ENCODE data around the gene DACH1. TPM values are rescaled to one million over a fixed set of nuclear protein-coding genes. Genes with fewer than 3 reads are reported as not detected.

DACH1 gene
- total RNA-seq, 1 experiment from 2014 or later = 0.02 TPM

DNA sequence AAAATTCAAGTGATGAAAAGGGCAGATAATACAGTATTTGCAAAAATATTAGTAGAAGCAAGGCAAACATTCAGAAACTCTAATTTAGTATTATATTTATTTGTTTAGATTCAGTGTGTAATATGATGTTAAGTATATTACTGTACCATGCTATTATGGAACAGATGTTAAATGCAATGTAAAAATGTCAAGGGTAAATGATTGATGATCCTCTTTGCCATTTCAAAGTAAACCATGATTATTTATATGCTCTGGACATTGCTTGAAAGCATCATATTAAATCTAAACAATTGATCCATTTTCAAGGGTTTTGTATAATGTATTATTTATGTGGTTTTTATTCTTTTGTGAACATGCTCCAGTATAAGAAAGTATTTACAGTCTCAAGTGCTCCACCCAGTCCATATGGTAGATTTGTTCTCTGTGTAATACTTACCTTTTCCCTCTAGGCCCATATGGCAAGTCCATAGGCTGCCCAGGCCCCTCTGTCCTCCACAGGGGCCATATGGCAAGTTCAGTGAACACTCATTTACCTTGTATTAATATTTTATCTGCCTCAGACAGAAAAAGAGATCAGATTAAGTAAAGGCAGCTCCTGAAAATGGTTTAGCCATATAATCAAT lies 353.5 kb downstream of the DACH1 start:
- no peak for DNase-seq (ENCODE audit: extremely low read depth, low read depth)

DNA sequence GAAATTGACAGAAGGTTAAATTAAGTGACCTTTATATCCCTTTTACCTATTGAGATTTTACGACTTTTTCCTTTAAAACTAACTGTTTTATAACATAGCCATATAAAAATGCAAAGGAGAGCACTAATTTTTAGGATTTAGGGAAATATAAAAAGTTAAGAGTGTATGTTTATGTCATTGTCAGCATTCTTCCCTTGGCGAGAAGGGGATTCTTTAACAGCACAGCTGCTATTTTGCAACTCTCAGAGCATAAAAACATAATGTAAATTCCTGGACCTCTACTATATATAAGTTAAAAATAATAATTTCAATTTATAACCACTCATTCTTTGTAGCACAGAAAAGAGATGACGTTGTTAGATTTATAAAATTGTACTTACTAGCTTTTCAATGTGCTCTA lies 363.2 kb downstream of the DACH1 start:
- no peak for DNase-seq (ENCODE audit: extremely low read depth, low read depth)

DNA sequence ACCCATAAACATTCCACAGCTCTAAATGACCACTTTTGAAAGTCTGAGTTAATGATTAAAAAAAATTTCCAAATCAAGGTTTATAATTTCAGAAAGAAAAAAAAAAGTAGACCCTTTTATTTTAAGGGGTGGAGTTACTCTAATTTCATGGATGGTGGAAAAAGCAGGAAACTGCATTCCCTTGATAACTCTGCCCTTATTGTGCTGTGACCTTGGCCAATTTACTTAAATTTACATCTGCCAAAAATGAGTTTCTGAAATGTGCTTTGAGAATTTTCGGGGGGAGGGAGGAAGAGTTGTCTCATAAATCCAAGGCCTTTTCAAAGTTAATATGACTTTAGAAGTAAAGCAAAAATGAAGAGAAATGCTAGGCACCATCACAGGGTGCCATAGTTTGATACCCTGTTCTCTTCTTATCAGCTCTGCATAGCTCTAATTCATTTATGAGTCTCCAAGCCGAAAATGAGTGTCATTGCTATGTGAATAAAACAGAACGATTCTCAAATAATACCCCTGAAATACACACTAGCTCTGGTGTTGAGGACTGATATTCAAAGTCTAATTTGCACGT lies 367.0 kb downstream of the DACH1 start:
- DNase-seq (ENCODE audit: extremely low read depth, low read depth) = no peak

DNA sequence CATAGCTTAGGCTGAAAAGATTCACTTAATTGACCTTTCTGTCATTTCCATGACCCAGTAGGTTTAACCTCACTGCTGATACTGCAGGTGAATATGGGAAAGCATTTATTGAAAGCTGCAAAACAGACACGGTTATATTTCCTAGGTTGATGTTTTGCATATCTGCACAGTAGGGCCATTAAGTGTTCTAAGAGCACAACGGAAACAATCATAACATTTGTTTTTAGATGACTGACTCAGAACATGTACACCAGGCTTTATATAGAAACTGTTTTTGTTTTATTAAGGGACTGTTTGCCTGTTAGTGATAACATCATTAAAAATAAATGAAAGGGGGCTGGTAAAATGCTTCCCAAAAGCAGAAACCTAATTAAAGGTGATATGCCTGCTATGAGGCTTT lies 367.8 kb downstream of the DACH1 start:
- no peak for DNase-seq (ENCODE audit: extremely low read depth, low read depth)

DNA sequence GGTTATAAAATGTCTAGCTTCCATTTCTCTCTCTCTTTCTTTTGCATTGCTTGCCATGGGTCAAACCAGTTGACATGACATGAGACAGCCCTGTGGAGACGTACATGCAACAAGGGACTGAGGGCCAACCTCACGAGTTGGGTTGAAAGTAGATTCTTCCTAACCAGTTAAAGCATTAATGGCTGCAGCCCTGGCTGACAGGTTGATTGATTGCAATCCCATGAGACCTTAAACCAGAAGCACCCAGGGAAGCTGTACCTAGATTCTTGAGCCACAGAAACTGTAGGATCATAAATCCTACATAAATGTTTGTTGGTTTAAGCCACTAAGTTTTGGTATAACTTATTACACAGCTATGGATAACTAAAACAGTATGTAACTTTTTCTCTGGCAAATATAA lies 373.8 kb downstream of the DACH1 start:
- DNase-seq (ENCODE audit: extremely low read depth, low read depth) = no peak

DNA sequence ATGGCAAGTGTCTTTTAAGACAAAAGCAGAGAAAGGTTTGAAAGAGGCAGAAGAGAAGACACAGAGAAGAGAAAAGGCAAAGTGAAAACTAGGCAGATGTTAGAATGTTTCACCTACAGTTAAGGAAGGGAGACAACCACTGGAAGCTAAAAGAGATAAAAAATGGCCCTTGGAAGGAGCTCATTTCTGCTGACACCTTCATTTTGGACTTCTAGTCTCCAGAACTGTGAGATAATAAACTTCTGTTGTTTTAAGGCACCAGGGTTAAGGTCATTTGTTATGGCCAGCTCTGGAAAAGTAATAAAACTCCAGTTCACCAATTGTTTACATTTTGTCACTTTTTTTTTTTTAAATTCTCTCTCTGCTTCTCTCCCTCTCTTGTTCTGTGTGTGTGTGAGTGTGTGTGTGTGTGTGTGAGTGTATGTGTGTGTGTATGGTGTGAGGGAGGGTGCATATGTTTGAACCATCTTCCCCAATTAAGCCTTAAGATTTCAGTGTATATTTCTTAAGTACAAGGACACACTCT lies 374.6 kb downstream of the DACH1 start:
- DNase-seq (ENCODE audit: extremely low read depth, low read depth) = no peak

DNA sequence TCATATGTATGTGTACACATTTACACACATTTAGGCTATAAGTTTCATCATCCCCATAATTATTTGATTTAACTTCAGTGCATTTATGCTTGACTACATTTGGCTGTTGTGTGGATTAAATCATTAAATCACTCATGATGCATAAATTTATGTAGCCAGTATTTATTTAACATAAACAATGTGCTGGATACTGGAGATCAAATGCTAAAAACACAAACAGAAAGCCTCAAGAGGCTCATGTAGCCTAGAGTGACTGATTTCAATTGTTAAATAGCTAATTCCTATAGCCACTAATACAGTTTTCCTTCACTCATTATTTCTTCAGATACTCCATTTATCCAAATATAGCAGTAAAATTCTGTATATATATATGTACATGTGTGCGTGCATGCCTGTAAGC lies 376.0 kb downstream of the DACH1 start:
- DNase-seq (ENCODE audit: extremely low read depth, low read depth) = no peak

DNA sequence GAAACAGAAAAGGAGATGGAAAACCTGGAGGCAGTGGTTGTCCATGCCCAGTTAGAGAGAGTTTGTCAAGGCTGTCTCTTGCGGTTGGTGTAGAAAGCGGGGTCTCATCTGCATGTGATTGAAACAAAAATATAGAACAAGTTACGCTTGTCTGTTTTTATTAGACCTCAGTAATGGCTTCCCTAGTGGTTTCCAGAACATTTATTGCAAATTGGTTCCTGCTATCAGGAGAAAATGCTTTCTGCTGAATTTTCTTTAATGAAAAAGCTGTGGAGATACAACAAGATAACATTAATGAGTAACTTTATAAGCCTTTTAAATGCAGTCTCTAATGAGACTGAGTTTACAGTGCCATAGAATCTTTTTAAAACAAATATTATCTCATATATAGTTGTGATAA lies 378.0 kb downstream of the DACH1 start:
- no peak for DNase-seq (ENCODE audit: extremely low read depth, low read depth)

DNA sequence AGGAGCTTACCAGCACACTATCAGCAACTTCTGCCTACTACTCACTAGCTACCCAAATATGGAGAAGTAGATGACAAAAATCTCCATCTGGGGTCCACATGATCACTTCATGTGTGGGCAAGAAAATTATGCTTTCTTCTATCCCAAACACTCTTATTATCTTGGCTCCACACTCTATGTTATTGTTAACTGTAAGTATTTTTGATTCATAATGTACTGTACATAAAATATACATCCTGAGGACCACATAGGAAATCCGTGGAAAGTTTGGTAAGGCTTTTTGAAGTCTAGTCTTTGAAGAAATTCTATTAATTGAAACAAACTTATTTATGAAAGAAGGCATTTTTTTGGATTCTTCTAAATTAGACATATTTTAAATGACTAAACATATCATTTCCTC lies 378.8 kb downstream of the DACH1 start:
- DNase-seq (ENCODE audit: extremely low read depth, low read depth) = no peak

DNA sequence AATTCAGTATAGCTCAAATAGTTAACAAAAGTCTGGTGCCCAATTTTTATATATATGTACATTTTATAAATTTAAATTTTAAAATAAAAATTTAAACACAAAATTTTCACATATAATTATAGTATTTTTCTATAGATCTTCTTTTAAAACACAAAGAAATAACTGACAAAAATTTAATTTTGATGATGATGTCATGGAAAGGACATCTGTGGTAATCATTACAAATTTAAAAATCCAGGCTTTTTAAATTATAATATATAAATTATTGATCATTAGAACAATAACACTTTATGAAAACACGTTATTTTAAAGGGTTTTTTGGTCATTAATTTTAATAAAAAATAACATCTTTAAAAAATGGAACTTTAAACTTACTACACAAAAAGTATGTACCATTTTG lies 381.1 kb downstream of the DACH1 start:
- DNase-seq (ENCODE audit: extremely low read depth, low read depth) = no peak

DNA sequence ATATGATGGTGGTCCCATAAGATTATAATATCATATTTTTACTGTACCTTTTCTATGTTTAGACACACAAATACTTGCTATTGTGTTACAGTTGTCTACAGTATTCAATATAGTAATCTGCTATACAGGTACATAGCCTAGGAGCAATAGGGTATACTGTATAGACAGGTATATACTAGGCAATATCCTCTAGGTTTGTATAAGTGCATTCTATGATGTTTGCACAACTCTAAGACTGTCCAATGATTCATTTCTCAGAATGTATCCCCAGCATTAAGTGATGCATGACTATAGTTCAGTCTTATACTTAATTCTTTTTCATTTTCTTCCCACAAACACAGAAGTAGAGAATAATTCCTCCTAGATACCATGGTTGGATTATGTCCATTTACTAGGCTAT lies 383.3 kb downstream of the DACH1 start:
- no peak for DNase-seq (ENCODE audit: extremely low read depth, low read depth)

DNA sequence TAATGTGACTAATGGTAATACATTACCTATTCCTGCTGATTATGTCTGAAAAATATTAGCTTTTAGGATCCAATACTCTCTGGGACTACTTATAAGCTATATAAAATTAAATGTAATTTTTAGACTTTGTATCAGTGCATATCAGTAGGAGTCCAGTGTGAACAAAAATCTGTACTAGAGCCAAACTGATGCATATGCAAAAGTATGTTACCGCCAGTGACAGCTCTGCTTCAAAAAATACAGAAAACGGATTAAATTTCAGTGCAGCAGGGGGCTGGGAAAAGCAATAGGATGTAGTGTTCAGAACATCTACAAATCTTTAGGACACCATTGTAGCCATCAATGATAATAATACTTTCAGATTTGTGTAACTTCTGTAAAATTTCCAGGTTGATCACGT lies 385.5 kb downstream of the DACH1 start:
- DNase-seq (ENCODE audit: extremely low read depth, low read depth) = no peak

DNA sequence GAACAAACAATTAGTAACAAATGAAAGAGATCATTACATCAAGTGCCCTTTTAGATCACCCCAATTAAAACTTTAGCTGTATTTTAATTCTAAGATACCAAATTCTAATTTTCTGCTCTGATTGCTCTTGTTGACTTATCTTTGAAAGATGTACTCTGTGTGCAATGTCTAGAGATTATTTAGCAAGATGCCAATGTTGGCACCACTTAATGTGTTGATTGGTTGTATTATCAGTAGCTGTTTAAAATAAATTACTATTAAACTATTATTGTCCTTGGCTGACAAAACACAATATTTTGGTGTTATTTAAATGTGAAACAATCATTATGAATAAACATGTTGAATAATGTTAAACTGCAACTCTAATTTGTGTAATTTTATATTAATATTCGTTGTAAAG lies 386.0 kb downstream of the DACH1 start:
- DNase-seq (ENCODE audit: extremely low read depth, low read depth) = no peak

DNA sequence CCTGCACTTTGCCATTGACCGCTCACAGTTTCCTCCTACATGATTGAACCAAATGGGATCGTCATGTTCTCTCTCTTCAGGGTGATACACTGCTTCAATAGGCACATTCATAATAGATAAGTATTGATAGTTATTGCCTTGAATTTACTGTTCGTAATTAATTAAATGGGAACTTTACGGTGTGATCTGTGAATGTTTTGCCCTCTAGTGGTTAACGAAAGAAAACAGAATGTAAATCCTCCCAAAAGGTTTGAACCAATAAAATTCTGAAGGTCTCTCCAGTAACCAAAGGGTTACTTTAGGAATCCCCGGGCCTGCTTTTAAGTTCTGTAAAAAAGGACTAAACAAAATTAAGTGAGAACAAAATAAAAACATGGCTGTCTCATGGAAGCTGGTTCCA lies 389.3 kb downstream of the DACH1 start:
- DNase-seq (ENCODE audit: extremely low read depth, low read depth) = no peak

DNA sequence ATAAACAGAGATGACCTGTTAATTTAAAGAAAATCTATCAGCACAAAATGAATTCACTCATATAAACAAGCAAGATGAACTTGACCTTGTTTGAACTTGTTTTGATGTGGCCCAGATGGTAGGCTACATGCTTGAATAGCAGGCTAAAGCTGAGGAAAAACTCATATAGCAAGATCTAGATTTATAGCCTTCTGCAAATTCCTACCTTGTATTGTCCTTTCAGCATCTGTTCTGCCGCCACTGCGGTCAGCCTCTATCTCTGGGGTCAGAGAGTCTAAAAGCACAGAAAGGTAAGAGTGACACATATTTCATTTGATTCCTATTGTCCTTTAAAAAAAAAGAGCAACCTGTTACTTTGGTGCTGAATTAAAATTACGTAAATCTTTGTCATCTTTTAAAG lies 392.1 kb downstream of the DACH1 start:
- no peak for DNase-seq (ENCODE audit: extremely low read depth, low read depth)

DNA sequence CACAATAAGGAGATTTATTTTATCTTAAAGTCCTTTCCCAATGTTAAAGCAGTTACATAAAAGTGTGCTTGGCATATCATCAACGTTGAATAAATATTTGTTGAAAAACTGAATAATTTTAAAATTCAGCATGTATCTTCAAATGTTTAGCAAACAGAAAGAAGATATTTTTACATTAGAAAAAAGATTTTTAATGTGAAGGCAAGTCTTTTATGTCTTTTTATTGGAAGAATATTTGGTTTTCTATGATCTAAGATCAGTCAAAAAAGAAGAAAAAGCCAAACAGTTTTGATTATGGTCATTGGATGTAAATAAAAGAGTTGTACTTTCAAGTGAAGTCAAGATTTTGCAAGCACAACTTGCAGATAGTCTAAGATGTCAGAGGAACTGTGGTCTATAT lies 397.4 kb downstream of the DACH1 start:
- DNase-seq (ENCODE audit: extremely low read depth, low read depth) = no peak

DNA sequence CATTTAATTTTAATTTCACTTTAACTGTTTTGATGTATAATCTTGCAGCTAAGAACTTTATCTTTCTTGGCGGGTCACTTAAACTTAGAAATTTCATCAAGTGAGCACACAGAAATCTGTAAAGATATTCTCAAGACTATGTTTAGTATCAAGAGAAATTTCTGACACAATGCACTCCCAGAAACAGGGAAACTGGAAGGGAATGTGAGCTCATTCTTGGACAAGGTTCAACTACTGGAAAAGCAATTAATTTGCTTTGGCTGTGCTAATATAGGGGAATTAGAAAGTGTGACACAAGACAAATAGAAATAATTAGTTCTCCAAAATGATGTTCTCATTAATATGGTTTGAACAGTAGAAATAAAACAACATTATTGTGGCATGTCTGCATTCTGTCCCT lies 402.3 kb downstream of the DACH1 start:
- no peak for DNase-seq (ENCODE audit: extremely low read depth, low read depth)

DNA sequence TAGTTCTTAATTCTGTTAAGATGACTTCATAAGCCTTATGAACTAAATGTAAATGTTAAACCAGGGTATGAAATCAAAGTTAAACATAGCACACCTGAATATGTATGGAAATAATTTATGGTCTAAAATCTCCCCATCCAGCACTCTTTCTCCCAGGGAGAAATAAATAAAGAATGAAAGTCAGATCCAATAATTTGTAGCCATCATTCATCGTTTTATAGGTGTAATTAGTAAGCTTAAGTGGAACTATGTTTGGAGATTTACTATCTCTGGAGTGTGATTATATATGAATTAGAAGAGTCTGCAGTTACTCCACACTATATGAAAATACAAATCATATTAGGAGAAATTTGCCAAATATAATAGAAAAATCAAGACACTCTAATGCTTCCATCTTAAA lies 405.1 kb downstream of the DACH1 start:
- DNase-seq (ENCODE audit: extremely low read depth, low read depth) = no peak

DNA sequence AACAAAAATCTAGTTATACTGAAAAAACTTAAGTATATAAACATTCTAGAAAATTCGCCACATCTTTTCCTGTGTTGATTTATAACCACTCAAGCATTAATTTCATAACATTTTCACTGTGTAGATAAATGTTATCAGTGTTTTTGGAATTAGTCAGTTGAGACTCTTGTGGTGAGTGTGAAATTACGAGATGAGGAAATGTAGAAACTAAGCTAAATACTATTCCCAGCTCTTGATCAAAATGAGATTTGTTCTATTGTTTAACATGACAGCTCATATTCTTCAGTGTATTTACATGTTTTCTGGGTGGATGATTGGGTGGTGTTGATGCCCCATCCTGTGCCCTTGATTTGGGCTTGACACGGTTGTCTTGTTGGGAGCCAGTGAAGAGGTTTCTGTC lies 406.8 kb downstream of the DACH1 start:
- no peak for DNase-seq (ENCODE audit: extremely low read depth, low read depth)

DNA sequence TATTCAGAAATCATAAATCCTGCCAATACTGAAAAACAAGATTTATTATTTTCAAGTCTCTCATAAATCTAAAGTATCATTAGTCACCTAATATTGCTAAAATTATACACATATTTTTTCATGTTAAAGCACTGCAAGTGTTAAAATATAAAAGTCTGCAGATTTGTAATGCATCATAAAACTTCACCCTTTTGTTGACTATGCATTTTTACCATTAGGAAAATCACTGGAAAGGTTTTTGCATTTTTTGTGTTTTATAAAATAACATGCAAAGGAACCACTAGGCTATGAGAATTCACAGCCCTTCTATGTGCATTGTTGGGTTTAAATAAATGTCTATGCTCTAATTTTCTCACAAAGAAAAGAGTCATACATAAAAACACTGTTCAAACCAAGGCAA lies 407.3 kb downstream of the DACH1 start:
- DNase-seq (ENCODE audit: extremely low read depth, low read depth) = no peak

DNA sequence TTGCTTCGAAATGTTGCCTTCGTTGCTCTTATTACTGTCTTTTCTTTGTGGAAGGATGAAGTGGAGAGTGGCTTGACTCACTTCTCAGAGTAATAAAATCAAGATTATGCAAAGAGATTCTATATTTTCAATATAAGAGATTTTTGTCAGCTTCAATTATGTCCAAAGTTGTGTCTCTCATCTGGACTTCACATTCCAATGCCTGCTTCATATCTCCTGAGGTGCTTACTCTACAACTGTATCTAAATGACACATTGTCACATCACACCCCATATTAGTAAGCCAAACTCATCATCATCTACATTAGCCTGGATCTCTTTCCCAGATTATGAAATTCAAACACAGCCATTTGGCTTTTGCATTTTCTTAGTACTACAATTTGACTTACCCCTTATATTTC lies 409.4 kb downstream of the DACH1 start:
- no peak for DNase-seq (ENCODE audit: extremely low read depth, low read depth)

DNA sequence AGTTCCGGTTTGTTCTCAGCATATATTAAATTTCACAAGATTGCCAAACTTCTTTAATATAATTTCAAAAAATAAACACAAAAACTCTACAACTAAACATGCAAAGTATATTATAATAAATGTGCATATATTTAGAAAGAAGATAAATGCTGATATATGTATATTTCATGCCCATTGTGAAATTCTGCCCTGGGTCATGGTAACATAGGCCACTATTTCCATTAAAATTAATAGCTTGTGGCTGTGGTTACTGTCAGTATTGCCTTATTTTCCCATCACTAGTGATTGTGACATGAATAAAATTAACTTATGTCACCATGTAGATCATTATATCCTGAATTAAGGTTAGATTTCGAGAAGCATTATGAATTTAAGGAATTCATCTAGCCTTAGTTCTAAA lies 410.9 kb downstream of the DACH1 start:
- no peak for DNase-seq (ENCODE audit: extremely low read depth, low read depth)

DNA sequence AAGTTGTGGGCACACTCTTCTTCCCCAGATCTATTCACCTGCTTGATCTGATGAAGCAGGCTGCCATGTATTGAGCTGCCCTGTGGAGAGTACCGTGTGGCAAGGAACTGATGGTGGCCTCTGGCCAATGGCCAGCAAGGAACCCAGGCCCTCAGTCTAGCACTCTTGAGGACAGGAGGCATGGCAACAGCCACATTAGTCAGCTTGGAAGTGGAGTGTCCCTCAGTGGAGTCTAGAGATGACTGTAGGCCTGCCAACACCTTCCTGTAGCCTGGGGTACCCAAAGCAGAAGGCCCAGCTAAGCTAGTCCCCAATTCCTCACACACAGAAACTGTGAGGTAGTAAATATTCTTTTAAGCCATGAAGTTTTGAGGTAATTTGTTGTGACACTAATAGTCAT lies 412.5 kb downstream of the DACH1 start:
- DNase-seq (ENCODE audit: extremely low read depth, low read depth) = no peak

All from NCI-H460 (cell line).